Stimulated activated CD4-positive, alpha-beta T cell treated with anti-CD3 and anti-CD28 coated beads, Interleukin-4, amount 100 ng/mL, for 1 hour (primary cell): Measurements from ENCODE around the gene KANK2.

Source experiments
- DNase-seq: peaks from one replicate; pipeline ENCODE4 v3.0.0-alpha.2; 2020

KANK2 gene

DNA sequence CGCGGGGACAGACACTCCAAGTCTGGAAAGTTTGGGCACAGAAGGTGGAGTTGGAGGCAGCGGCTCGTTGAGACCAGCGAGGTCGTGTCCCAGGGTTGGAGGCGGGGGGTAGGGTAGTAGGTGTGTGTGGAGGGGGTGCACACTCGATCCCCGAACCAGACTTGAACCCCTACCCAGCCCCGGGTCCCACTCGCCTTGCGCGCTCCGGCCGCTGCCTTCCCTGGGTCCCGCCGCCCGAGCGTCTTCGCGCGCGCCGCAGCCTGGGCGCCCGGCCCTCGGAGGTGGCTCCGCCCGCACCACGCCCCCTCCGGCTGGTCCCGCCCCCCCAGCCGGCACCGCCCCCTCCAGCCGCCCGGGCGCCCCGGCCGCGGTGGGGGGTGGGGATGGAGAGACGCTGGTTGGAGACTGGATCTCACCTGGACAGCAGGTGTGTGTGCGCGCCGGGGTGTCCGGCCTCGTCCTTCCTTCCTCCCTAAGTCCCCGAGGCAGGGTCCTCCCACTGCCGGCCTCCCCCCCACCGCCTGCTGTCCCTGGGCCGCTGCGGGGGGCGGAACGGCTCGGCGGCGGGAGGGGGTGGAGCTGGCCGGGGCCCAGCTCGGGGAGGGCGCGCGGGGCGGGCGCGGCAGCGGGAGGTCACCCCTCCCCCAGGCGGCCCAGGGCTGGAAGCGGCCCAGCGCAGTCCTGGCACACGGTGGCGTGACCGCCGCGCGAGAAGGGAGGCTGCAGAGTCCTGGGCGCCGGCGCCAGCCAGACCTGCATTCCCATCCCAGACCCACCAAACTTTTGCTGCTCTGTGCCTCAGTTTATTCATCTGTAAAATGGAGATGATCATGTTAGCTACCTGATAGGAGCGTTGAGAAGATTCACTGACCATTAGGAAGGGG, at the start of gene KANK2:
TSS of gene KANK2 (minus strand) at position 255 of the 884 bp plus-strand sequence. CDS start 3,034 bp downstream, outside the sequence.
- peak; percentile 71 for DNase-seq

DNA sequence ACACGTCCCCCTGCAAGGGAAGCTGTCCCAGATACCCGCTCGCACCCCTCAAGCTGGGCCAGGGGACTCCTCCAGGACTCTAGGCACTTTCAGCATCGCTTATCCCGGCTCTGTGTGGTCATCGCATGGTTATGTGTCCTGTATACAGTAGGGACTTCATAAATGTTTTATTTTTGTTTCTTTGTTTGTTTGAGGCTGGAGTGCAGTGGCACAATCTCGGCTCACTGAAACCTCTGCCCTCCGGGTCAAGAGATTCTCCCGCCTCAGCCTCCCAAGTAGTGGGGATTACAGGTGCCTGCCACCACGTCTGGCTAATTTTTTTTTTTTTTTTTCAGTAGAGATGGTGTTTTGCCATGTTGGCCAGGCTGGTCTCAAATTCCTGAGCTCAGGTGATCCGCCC, 49.6 kb upstream of the KANK2 start:
- no peak for DNase-seq

DNA sequence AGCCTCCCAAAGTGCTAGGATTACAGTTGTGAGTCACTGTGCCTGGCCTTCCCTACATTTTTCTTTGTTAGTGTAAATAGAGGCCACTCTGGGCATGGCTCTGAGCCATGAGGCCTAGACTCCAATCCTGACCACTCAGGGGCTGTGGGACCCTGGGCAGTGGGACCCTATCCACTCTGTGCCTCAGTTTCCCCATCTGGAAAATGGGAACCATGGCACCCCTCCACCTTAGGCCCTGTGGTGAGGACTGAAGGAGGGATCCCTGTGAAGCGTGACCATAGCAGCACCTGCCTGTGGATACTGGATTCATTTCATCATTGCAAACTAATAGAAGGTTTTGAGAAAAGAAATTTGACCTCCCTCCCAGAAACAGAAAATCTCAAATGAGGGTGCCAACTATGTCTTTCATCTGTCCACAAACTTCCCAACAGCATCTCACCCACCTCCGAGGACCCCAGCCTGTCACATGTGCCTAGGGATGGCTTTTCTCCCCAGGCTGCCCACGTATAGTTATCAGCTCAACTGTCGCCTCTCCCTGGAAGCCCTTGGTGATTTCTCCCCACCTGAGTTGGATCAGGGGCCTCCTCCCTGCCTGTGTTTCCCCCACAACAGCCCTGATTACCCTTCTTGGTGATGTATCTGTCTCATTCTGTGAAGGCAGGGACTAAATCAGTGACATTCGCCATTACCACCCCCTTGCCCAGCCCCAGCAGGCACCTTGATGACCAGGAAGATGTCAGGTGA, 47.7 kb upstream of the KANK2 start:
- no peak for DNase-seq

- DNase-seq: no peak
Observed at GRCh38 chr19:11243798-11244169, 46.4 kb upstream of the KANK2 start.

DNA sequence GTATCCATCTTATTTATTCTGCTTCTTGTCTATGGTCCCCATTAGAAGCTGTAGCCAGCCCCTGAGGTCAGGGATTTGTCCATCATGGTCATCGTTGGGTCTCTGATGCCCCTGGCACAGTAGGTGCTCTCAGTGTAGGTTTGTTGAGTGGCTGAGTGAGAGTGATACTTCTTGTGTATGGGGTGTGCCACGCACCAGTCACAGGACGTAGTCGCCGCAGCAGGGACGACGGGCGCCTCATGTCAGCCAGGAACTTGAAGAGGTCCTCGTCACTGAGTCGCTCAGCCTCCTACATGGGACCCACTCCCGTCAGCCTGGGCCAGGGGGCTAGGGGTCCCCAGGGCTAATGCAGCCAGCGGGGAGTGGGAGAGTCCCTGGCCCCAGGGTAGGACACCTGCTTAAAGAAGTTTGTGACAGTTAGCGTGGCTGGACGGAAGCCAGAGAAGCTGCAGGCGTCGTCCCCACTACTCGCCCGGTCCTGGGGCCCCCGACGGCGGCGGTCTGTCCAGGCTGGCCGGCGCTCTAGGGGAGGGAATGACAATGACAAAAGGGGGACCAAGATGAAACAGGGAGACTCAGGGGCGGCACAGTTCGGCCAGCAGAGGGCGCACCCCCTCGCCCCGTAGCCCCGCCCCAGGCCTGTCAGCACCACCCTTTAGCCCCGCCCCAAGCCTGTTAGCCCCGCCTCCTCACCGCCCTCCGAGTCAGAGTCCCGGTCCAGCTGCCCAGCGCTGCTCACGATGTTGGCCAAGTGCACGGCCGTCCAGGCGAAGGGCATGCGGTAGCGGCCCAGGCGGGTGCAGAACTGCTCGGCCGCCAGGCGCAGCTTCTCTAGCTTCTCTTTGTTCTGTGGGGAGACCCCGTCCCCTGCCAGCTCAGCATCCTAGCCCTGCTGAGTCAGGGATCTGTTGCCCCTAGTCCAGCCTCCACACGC, 45.8 kb upstream of the KANK2 start:
- DNase-seq: peak; percentile 88

GRCh38 chr19:11242025-11242424, 44.7 kb upstream of the KANK2 start:
- DNase-seq: no peak

DNA sequence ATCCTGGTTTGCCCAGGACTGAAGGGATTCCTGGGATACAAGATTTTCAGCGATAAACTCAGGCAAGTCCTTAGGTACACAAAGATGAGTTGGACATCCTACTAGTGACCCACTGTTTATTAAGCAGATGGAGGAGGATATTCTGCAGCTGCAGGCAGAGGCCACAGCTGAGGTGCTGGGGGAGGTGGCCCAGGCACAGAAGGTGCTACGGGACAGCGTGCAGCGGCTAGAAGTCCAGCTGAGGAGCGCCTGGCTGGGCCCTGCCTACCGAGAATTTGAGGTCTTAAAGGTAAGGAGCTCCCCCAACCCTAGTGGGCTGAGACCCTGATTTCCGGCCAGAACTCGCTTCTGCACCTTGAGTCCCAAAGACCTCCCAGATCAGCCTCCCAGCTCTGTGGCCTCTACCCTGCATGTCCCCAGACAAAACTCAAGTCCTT, 42.7 kb upstream of the KANK2 start:
- no peak for DNase-seq

DNA sequence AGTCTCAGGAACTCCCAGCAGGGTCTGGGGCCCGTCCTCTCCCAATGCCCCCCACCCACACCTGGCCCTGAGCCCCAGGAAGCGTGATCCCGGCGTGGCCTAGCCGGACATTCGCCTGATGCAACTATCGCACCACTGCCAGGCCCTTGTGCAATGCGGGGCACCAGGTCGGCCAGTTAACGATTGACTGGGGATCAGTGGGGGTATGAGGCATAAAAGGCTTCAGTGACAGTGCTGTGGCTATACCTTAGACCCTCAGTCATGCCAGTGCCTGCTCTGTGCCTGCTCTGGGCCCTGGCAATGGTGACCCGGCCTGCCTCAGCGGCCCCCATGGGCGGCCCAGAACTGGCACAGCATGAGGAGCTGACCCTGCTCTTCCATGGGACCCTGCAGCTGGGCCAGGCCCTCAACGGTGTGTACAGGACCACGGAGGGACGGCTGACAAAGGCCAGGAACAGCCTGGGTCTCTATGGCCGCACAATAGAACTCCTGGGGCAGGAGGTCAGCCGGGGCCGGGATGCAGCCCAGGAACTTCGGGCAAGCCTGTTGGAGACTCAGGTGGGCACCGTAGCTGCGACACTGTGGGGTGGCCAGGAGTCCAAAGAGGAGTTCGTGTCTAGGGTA, 42.1 kb upstream of the KANK2 start, which contains the start of gene ANGPTL8:
TSS of gene ANGPTL8 (plus strand) at position 243 of the 624 bp plus-strand sequence. CDS start at position 262, 19 bp downstream.
- no peak for DNase-seq

GRCh38 chr19:11238781-11239376, 41.5 kb upstream of the KANK2 start:
- DNase-seq: no peak

DNA sequence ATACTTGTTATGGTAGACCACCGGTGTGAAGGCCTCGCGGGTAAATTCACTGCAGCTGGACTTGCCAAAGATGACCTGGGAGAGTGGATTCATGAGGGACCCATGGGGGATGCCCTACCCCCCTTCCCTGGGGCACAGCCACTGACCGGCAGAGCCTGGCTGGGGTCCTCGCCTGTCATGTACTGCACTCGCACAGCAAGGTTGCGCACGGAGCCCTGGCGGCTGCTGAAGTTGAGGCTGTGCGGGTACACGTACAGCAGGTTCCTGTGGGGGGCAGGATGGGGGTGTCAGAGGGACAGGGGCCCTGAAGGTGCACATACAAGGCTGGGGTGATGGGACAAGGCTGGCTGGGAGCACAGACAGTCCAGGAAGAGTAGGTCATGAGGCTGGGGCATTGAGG, 40.7 kb upstream of the KANK2 start:
- DNase-seq: no peak

GRCh38 chr19:11237321-11237720, 40.0 kb upstream of the KANK2 start:
- no peak for DNase-seq

GRCh38 chr19:11236324-11237301, 39.3 kb upstream of the KANK2 start:
- no peak for DNase-seq

- no peak for DNase-seq
Observed at GRCh38 chr19:11234486-11235075, 37.2 kb upstream of the KANK2 start.

DNA sequence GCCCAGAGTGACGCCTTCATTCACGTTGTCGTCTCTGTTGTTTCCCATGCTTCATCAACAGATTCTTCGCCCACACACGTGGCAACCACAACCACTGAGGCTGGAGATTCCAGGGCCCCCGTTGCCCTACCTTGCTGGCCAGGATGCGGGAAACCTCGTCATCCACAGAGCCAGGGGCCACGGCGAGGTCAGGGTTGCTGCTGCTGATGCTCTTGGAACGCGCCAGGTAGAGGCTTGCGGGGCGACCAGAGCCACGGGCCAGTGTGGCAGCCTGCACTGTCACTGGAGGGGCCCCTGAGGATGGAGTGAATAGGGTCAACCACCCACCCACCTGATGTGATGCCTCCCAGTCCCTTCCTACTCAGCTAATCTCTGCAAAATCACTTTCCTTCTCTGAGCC, 35.7 kb upstream of the KANK2 start:
- no peak for DNase-seq

DNA sequence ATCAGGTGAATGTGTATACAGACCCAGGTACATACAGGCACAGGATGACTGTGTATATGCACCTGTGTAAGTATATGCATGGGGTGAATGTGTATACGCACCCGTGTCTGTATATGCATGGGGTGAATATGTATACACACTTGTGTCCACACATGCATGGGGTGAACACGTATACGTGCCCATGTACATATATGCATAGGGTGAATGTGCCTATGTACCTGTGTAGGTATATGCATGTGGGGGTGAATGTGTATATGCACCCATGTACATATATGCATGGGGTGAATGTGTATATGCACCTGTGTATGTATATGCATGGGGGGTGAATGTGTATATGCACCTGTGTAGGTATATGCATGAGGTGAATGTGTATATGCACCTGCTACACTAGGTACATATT, 35.2 kb upstream of the KANK2 start:
- DNase-seq: no peak

DNA sequence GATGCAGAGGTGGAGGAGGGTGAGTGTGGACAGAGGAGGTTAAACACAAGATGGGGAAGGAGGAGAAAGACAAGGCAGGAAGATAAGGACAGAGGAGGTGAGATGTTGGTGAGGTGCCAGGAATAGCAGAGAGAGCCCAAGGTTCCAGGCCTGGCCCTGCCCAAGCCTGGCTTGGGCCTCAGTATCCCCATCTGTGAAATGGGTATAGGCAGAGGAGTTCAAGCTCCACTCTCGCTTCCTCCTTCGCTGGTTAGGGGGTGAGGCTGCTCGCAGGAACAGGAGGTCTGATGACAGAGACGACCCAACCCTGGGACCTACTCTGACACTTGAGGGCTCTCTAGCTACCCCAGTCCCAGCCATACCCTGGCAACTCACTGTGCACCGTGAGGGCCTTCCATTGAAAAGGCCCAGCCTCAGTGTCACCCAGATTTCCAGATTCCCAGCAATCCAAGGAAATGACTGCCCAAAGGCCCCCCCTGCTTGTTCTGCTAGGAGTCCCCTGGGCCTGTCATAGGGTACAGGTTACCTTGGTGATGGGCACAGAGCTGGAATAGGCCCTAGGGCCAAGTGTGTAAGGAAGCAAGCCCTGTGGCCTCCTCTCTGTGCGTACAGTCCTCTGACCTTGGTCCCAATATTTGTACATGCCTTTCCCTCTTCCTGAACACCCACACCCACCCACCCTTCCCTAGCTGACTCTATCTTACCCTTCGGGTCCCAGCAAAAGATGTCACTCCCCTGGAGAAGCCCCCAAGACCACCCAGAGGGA, 33.5 kb upstream of the KANK2 start:
- DNase-seq: no peak

GRCh38 chr19:11227195-11227886, 30.0 kb upstream of the KANK2 start:
- no peak for DNase-seq

DNA sequence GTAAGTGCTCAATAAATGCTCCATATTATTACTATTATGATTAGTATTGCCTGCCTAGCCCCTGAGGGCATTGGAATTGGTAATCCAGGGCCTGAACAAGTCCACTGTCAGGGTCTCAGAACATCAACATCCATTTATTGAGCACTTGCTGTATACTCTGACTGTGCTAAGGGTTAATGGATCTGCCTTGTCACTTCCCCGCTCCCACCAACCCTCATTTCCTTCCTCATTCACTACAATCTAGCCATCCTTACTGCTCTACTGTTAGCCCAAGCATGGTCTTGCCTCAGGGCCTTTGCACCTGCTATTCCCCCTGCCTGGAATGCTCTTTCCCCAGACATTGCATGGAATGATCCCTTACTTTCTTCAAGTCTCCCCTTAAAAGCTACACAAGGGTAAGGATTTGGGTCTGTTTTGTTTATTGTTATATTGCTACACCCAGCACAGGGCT, 29.4 kb upstream of the KANK2 start:
- DNase-seq: no peak

GRCh38 chr19:11225815-11226214, 28.5 kb upstream of the KANK2 start:
- DNase-seq: no peak
